ENCODE results near the gene ZNF785. TPM values are rescaled to one million over a fixed set of nuclear protein-coding genes. Genes with fewer than 3 reads are reported as not detected.
A peak's percentile ranks its signal among the peaks of the same experiment; 100 is the strongest.
"Not testable (repeated sequence)": the region's sequence is repeated elsewhere in the genome, so short reads cannot be mapped to it uniquely, and the experiment has no call there.

The ZNF785 gene
- total and polyA plus RNA-seq, 2 experiments from 2014 or later: 4.9 to 7.1 TPM

- not testable (repeated sequence) for H3K4me3 Mint-ChIP-seq; H3K27ac ChIP-seq (ENCODE audit: low read depth); H2AFZ ChIP-seq; H3K27me3 Mint-ChIP-seq (ENCODE audit: insufficient read depth, low read depth, poor library complexity); H3K4me2 ChIP-seq; H3K27me3 ChIP-seq (ENCODE audit: insufficient read depth); ATAC-seq; H3K9me3 Mint-ChIP-seq; H3K27ac Mint-ChIP-seq; H4K20me1 ChIP-seq (replicated peaks; ENCODE audit: insufficient read depth); DNase-seq (ENCODE audit: low spot score); H3K36me3 ChIP-seq (ENCODE audit: insufficient read depth); H3K9me2 ChIP-seq (ENCODE audit: insufficient read depth); H3K4me3 ChIP-seq; H3K79me2 ChIP-seq (replicated peaks; ENCODE audit: insufficient read depth)
- H3K4me1 ChIP-seq (ENCODE audit: insufficient read depth): peaks cover 42% of the 10 kb centered on the region
- H3F3A ChIP-seq (replicated peaks; ENCODE audit: low read depth): peaks cover 20% of the 10 kb centered on the region
- Mint-ChIP-seq H3K4me1 (peaks cover 18% of the 10 kb centered on the region; the same call in 2 of the 3 replicates), H3K36me3 (ENCODE audit: low read depth) (peaks cover 13% of the 10 kb centered on the region)
Observed at GRCh38 chr16:30539986-30540526, 45.4 kb downstream of the ZNF785 start.

GRCh38 chr16:30539000-30539964 is 46.2 kb downstream of the ZNF785 start:
- H3K27ac ChIP-seq (ENCODE audit: low read depth): no peak overlapping the region
- Mint-ChIP-seq H3K36me3 (ENCODE audit: low read depth) (peaks cover 13% of the 10 kb centered on the region), H3K27ac (peak overlapping the region; percentile 31), H3K4me3 (no peak overlapping the region), H3K9me3 (no peaks in the 10 kb centered on the region), H3K4me1 (peaks cover 18% of the 10 kb centered on the region; the same call in 2 of the 3 replicates), H3K27me3 (ENCODE audit: insufficient read depth, low read depth, poor library complexity) (peaks cover 6% of the 10 kb centered on the region)
- no peaks in the 10 kb centered on the region for H3K36me3 ChIP-seq (ENCODE audit: insufficient read depth)
- H3K4me2 ChIP-seq: no peak overlapping the region
- ATAC-seq: no peak
- H3K4me1 ChIP-seq (ENCODE audit: insufficient read depth): peaks cover 42% of the 10 kb centered on the region
- no peak overlapping the region for H3K4me3 ChIP-seq
- peaks cover 21% of the 10 kb centered on the region for H3F3A ChIP-seq (replicated peaks; ENCODE audit: low read depth)
- TF ChIP-seq EZH2 (IDR thresholded peaks at IDR 0.05; ENCODE audit: low read depth, unreplicated experiment) (no peak), REST (IDR thresholded peaks at IDR 0.05; ENCODE audit: unreplicated experiment) (no peak), POLR2AphosphoS5 (IDR thresholded peaks at IDR 0.05; ENCODE audit: low read depth) (no peak), ETS1 (IDR thresholded peaks at IDR 0.05) (no peak), EZH2phosphoT487 (IDR thresholded peaks at IDR 0.05; ENCODE audit: unreplicated experiment) (no peak)
- no peak overlapping the region for H2AFZ ChIP-seq
- no peak for DNase-seq (ENCODE audit: low spot score)
- H3K27me3 ChIP-seq (ENCODE audit: insufficient read depth): no peaks in the 10 kb centered on the region
- no peaks in the 10 kb centered on the region for H4K20me1 ChIP-seq (replicated peaks; ENCODE audit: insufficient read depth)
- no peaks in the 10 kb centered on the region for H3K79me2 ChIP-seq (replicated peaks; ENCODE audit: insufficient read depth)
- no peaks in the 10 kb centered on the region for H3K9me2 ChIP-seq (ENCODE audit: insufficient read depth)

DNA sequence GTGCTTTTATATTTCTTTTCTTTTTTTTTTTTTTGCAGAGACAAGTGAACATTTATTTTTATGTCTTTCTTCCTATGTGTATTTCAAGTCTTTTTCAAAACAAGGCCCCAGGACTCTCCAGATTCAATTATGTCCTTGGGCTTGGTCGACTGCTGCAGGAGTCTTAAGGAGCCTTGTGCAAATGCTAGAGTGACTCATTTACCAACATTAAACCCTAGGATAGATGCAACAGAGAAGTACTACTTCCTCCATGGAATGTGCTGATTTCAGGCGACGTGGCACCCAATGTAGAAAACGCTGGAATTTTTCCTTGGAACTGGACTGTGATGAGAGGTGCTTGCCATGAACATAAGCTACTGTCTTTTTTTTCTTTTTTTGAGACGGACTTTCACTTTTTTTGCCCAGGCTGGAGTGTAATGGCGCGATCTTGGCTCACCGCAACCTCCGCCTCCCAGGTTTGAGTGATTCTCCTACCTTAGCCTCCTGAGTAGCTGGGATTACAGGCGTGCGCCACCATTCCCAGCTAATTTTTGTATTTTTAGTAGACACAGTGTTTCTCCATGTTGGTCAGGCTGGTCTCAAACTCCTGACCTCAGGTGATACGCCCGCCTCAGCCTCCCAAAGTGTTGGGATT is 49.0 kb downstream of the ZNF785 start:
- H3K27ac Mint-ChIP-seq: peak overlapping the region; percentile 86
- peak overlapping the region; percentile 67 for H3K4me3 ChIP-seq

More for the DNA sequence above, 49.0 kb downstream of the ZNF785 start:
- H3K9me3 Mint-ChIP-seq; H4K20me1 ChIP-seq (replicated peaks; ENCODE audit: insufficient read depth); H3K9me2 ChIP-seq (ENCODE audit: insufficient read depth); H3K27me3 ChIP-seq (ENCODE audit: insufficient read depth); H2AFZ ChIP-seq; H3K79me2 ChIP-seq (replicated peaks; ENCODE audit: insufficient read depth); ATAC-seq; DNase-seq (ENCODE audit: low spot score); H3K36me3 ChIP-seq (ENCODE audit: insufficient read depth): not testable (repeated sequence)
- Mint-ChIP-seq H3K36me3 (ENCODE audit: low read depth) (peaks cover 19% of the 10 kb centered on the region), H3K4me3 (peak overlapping the region; percentile 82), H3K4me1 (peaks cover 23% of the 10 kb centered on the region), H3K27me3 (ENCODE audit: insufficient read depth, low read depth, poor library complexity) (peaks cover 12% of the 10 kb centered on the region)
- Histone ChIP-seq H3F3A (replicated peaks; ENCODE audit: low read depth) (peaks cover 24% of the 10 kb centered on the region), H3K4me2 (peak overlapping the region; percentile 82), H3K27ac (ENCODE audit: low read depth) (peak overlapping the region; percentile 100), H3K4me1 (ENCODE audit: insufficient read depth) (peaks cover 22% of the 10 kb centered on the region)
